ENCODE measurements around the gene MAB21L4. TPM values are rescaled to one million over a fixed set of nuclear protein-coding genes. Genes with fewer than 3 reads are reported as not detected.

MAB21L4 gene
- total and polyA plus RNA-seq, 2 donors (not counting 3 experiments of a cell fraction or from before 2014, with no cell fraction given): not detected

DNA sequence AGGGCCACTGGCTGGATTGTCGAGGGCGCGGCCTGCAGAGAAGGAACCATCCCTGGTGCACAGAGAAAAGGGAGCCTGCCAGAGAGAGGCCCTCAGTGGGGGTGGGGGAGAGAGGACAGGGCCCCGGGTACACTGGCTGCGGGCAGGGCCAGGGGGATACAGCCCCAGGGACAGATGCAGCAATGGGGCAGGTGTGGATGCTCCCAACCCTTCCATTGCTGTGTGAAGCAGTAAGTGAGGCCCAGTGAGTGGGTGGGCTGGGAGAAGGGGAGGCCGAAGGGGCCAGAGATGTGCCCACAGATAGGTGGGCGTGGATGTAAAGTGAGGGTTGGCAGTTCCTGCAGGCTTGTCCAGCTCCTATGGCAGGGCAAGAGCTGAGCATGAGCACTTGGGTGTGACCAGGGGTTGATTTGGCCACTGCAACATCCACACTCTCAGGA lies 19.9 kb downstream of the MAB21L4 start:
- Histone ChIP-seq H3K4me1 (ENCODE audit: control insufficient read depth, extremely low read depth, insufficient read depth, low read length) (no peaks in the 10 kb centered on the region), H3K79me2 (ENCODE audit: control insufficient read depth, insufficient read depth, low read length) (no peaks in the 10 kb centered on the region), H3K27me3 (ENCODE audit: control insufficient read depth in 2 of 2, insufficient read depth in 2 of 2, low read length in 2 of 2) (no peaks in the 10 kb centered on the region), H3K9me1 (replicated peaks; ENCODE audit: control insufficient read depth, extremely low read depth, insufficient read depth, low read length) (no peaks in the 10 kb centered on the region), H3K36me3 (ENCODE audit: control insufficient read depth in 2 of 2, extremely low read depth in 1 of 2, insufficient read depth in 2 of 2, low read length in 2 of 2) (no peaks in the 10 kb centered on the region), H3K9me3 (replicated peaks; ENCODE audit: control insufficient read depth, insufficient read depth, low read length) (no peaks in the 10 kb centered on the region), H3K9ac (replicated peaks; ENCODE audit: extremely low read depth, insufficient read depth, low read length) (no peak overlapping the region), H3K4me3 (replicated peaks in 1 of 3; ENCODE audit: insufficient read depth in 1 of 3, low read depth in 1 of 3, low read length in 3 of 3) (no peak overlapping the region), H4K20me1 (replicated peaks; ENCODE audit: control insufficient read depth, extremely low read depth, insufficient read depth, low read length) (no peaks in the 10 kb centered on the region), H3K4me2 (ENCODE audit: insufficient read depth, low read length) (no peak overlapping the region), H2AFZ (ENCODE audit: low read depth, low read length) (no peak overlapping the region), H3K27ac (ENCODE audit: insufficient read depth, low read depth, low read length) (no peak overlapping the region)
- FAIRE-seq (no peak), DNase-seq (ENCODE audit: low read depth, low spot score) (no peak)
- BruUV-seq (replicated peaks): no TSS peak
- ChIA-PET POLR2A (no interaction called here), CTCF (interaction anchor here (0.9 to 1.6 kb wide), 3 partner anchors 17 to 39 kb away, joined by 3 to 4 read pairs (median 3); no protein-coding TSS in a partner anchor)
- dilution Hi-C loops (cut with MboI; ENCODE audit: extremely low pct_ligation_motif_present, low sequenced_read_pairs) (no loop called here), intact Hi-C loops (cut with micrococcal nuclease) (no loop called here)
- TF ChIP-seq FOS (IDR thresholded peaks at IDR 0.05; ENCODE audit: borderline replicate concordance, insufficient read depth, low read length): no peak
- TF ChIP-seq, protein P1, sequence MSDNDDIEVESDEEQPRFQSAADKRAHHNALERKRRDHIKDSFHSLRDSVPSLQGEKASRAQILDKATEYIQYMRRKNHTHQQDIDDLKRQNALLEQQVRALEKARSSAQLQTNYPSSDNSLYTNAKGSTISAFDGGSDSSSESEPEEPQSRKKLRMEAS (IDR thresholded peaks at IDR 0.05; ENCODE audit: insufficient read depth, insufficient read length): no peak
- no peak for TF ChIP-seq EZH2 (IDR thresholded peaks at IDR 0.05; ENCODE audit: borderline replicate concordance, low read depth, low read length, severe bottlenecking)
- no peak for TF ChIP-seq MYC (IDR thresholded peaks at IDR 0.05; ENCODE audit: low read depth, low read length)
- TF ChIP-seq POLR2A (IDR thresholded peaks at IDR 0.05; ENCODE audit: low read depth, low read length): no peak
- no peak for TF ChIP-seq POLR2AphosphoS5 (IDR thresholded peaks at IDR 0.05; ENCODE audit: insufficient read depth, low read depth, low read length)
- TF ChIP-seq, protein P2, sequence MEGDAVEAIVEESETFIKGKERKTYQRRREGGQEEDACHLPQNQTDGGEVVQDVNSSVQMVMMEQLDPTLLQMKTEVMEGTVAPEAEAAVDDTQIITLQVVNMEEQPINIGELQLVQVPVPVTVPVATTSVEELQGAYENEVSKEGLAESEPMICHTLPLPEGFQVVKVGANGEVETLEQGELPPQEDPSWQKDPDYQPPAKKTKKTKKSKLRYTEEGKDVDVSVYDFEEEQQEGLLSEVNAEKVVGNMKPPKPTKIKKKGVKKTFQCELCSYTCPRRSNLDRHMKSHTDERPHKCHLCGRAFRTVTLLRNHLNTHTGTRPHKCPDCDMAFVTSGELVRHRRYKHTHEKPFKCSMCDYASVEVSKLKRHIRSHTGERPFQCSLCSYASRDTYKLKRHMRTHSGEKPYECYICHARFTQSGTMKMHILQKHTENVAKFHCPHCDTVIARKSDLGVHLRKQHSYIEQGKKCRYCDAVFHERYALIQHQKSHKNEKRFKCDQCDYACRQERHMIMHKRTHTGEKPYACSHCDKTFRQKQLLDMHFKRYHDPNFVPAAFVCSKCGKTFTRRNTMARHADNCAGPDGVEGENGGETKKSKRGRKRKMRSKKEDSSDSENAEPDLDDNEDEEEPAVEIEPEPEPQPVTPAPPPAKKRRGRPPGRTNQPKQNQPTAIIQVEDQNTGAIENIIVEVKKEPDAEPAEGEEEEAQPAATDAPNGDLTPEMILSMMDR (IDR thresholded peaks at IDR 0.05; ENCODE audit: extremely low read depth in 1 of 2, insufficient read depth in 1 of 2, low read depth in 1 of 2, low read length in 2 of 2): no peak
- no peak for TF ChIP-seq GATA2 (IDR thresholded peaks at IDR 0.05; ENCODE audit: insufficient read depth, insufficient read length, low read depth, low read length)
- no peak for TF ChIP-seq JUN (IDR thresholded peaks at IDR 0.05; ENCODE audit: borderline replicate concordance, insufficient read depth, insufficient read length, low read depth)

All from endothelial cell of umbilical vein (primary cell).